ENCODE data around the gene PAX7.

The PAX7 gene

GRCh38 chr1:18619467-18619835 is 11.2 kb upstream of the PAX7 start:
- DNase-seq = no peak

GRCh38 chr1:18628511-18628910 is 2.1 kb upstream of the PAX7 start:
- DNase-seq = no peak

GRCh38 chr1:18629659-18630510 is 761 bp upstream of the PAX7 start:
- no peak for DNase-seq

GRCh38 chr1:18631496-18632217 is 1.0 kb downstream of the PAX7 start:
- no peak for DNase-seq

GRCh38 chr1:18632218-18632588 is 1.6 kb downstream of the PAX7 start:
- no peak for DNase-seq

- DNase-seq = peak; percentile 38
Observed at GRCh38 chr1:18632783-18633421, 2.3 kb downstream of the PAX7 start.

- no peak for DNase-seq
Observed at GRCh38 chr1:18633422-18634155, 2.9 kb downstream of the PAX7 start.

GRCh38 chr1:18634276-18634675 is 3.6 kb downstream of the PAX7 start:
- DNase-seq = no peak

- DNase-seq = no peak
Observed at GRCh38 chr1:18635070-18635577, 4.5 kb downstream of the PAX7 start.

GRCh38 chr1:18635891-18636595 is 5.4 kb downstream of the PAX7 start:
- DNase-seq = no peak

- no peak for DNase-seq
Observed at GRCh38 chr1:18636596-18637508, 6.2 kb downstream of the PAX7 start.

GRCh38 chr1:18637511-18637960 is 6.9 kb downstream of the PAX7 start:
- DNase-seq = no peak

- DNase-seq = no peak
Observed at GRCh38 chr1:18637962-18638834, 7.6 kb downstream of the PAX7 start.

- DNase-seq = no peak
Observed at GRCh38 chr1:18638835-18639364, 8.3 kb downstream of the PAX7 start.

GRCh38 chr1:18639368-18640055 is 8.9 kb downstream of the PAX7 start:
- DNase-seq = no peak

GRCh38 chr1:18640228-18641004 is 9.8 kb downstream of the PAX7 start:
- no peak for DNase-seq

GRCh38 chr1:18641005-18641941 is 10.6 kb downstream of the PAX7 start:
- peak; percentile 36 for DNase-seq

All from hematopoietic multipotent progenitor cell treated with erythropoietin and hydrocortisone succinate and interleukin-3 and kit ligand, for 4 days (in vitro differentiated cells).